GM18519 (cell line): ENCODE data around the gene NPHS2.
"Not testable (repeated sequence)": the region's sequence is repeated elsewhere in the genome, so short reads cannot be mapped to it uniquely, and the experiment has no call there.

Experiments used
- ATAC-seq: cut with Tn5 transposase; IDR thresholded peaks from one replicate; pipeline ENCODE4 v1.9.1; 2021; ENCODE audit warnings: mild to moderate bottlenecking, moderate library complexity; ENCODE audit not compliant: unreplicated experiment, low FRiP score

The NPHS2 gene

DNA sequence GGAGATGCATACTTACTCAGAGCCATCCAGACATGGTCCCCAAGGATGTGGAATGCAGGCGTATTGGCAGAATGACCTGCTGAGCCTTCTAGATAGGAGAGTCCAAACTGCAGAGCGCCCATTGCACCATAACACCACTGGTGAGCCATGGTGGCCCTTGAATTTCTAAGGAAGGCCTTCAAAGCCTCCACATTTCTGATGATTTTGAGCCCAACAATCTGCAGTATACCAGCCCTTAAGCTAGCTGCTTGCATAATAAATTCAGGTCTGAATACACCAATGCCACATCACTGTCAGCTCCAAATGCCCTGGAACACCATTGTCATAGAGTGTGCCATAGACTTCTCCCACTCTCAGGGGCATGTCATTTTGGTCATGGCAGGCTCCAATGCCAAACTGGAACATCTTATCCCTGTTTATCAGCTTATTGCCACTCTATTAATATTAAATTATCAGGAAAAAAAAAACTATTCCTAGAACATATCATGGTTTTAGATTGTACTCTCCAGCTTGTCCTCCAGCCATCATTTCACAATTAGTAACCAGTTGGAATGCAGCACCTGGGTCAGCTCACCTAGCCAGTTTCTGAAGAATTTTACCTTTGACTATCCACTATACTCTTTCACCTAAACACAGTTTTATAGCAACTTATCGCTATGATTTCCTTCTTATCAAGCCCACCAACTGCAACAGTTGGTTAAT is 26.9 kb downstream of the NPHS2 start:
- no peak for ATAC-seq

DNA sequence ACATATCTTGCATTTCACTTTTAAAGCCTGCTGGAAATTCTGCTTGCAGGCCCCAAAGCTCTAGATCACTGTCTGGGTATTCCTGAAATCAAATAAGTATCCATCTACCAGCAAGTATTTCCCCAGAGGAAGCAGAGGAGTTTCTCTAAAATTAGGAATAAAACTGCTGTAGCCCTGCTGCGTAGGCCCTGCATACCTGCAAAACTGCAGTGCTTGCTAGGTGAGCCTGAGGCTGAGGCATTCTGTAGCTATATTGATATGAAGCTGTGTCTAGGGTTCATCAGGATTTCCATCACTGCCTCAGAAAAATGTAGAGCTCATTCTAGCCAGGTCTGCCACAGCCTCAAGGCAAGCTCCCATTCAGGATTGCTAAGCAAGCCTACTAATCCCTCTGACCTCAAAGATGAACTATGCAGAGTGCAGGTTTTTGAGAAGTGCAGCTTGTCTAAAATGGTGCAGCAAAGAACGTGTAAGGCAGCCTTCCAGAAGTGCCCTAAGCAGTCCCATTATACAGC is 28.7 kb downstream of the NPHS2 start:
- ATAC-seq, result no peak

DNA sequence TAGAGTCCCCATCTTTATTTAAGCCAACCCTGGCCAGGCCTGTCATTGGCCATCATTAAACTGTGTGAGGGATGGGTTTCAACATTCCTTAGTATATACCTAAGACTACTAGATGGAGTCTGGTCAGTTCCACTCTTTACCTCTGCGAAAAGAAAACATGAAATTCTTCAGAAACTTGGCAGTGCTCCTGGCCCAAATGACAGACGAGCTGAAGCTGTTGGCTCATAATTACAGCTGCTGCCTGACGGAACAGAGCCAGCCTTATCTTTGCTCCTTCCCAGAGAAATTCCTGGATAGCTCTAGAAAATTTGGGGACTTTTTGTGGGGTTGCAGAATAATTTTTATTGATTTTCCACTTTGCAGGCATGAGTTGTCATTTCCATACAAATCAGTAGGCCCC is 30.4 kb downstream of the NPHS2 start:
- no peak for ATAC-seq

DNA sequence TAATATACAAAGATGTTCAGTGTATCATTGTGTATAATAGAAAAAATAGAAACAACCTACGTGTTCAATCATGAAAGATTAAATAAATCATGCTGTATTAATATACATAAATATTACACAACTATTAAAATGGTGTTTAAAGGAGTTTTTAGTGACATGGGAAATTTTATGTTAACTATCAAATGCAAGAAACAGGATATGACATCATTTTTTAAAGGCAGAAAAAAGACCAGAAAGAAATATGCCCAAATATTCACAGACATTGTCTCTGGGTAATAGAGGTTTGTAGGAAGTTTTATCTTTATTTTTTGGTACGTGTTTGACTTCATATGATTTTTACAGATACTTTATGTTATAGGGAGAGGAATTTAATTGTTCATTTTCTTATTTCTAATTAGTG is 34.0 kb downstream of the NPHS2 start:
- ATAC-seq, result no peak

DNA sequence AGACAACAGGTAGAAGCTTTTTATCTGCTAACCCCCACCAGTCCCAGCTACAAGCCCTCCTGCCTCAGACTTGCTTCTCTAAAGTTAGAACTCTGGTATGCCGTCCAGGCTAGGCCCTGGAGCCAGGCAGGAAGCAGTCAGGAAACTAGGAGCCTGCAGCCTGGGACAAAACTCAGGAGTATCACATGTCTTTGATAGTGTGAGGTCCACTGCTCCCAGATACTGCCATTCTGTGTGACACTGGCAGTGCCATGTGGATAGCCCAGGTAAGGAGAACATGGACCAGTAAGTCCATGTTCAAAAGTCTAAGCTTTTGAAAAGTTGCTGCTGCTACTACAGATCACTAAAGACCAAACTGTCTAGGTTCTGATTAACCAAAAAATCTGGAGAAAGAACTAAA is 45.4 kb downstream of the NPHS2 start:
- ATAC-seq, result no peak

DNA sequence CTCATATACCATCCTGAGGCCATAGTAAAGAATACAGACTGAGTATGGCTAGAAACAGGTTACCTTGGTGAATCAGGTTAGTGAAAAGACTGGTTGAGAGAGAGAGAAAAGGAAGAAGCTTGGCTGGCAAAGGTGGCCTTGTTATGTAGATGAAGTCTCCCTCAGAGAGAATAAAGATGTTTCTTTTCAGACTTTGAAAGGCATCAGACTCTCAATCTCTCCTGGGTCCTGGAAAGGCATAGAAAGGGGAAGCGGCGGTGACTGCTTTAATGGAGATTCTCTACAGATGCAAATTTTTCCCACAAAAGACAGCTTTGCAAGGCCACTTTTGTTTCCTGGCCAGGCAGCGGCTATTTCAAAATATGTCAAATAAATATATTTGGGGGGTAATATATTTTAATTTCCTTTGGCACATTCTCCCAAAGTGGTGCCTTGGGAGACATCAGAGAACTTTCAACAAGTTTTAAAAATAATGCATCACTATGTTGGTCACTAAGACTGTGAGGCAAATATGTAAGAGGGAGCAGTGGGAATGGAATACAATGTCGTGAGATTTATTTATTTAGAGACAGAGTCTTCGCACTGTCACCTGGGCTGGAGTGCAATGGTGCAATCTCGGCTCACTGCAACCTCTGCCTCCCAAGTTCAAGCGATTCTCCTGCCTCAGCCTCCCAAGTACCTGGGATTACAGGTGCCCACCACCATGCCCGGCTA is 46.1 kb downstream of the NPHS2 start:
- no peak for ATAC-seq

DNA sequence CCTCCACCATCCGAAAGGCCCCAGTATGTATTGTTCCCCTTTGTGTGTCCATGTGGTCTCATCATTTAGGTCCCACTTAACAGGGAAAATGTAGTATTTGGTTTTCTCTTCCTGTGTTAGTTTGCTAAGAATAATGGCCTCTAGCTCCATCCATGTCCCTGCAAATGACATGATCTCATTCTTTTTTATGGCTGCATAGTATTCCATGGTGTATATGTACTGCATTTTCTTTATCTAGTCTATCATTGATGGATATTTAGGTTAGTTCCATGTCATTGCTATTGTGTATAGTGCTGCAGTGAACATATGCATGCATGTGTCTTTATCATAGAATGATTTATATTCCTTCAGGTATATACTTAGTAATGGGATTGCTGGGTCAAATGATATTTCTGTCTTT is 57.2 kb downstream of the NPHS2 start:
- not testable (repeated sequence) for ATAC-seq

DNA sequence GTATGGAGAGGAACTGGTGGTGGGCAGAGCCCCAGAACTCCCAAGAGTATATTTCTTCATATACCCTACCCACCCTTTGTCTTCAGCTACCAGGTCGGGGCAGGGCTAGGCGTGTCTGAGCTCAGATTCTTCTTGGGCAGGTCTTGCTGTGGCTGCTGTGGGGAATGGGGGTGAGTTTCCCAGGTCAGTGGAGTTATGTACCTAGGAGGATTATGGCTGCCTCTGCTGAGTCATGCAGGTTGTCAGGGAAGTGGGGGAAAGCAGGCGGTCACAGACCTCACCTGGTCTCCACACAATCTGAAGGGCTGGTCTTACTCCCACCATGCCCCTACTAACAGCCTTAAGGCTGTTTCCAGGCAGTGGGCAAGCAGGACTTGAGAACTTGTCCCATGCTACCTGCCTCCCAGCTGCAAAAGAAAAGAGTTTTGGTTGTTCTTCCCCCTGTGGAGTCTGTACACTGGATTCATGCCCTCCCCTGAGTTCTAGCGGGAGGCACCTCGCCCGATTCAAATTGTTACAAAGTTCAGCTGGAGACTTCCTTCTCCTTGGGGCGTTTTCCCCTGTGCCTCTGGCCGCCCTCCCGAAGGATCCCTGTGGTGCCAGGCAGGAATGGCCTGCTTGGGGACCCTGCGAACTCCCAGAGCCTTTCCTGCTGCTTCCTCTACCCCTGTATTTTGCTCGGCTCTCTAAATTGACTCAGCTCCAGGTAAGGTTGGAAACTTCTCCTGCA is 58.6 kb downstream of the NPHS2 start:
- ATAC-seq, result no peak

DNA sequence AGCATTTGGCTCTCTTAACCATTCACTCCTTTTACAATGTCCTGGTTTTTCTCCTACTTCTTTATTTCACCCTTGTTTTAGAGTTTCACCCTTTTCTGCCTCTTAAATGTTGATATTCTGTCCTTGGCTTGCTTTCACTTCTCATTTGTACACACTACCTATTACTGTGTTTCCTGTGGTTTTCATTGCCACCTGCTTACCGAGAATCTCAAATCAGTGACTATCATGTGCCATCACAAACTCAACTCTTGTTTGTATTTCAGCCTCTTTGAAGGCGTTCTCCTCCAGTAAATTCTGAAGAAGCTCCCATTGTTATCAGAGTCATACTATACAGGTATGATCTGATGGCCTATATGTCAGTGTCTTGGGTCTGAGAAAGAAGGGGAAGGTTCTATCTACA is 65.7 kb downstream of the NPHS2 start:
- ATAC-seq, result peak; percentile 85

DNA sequence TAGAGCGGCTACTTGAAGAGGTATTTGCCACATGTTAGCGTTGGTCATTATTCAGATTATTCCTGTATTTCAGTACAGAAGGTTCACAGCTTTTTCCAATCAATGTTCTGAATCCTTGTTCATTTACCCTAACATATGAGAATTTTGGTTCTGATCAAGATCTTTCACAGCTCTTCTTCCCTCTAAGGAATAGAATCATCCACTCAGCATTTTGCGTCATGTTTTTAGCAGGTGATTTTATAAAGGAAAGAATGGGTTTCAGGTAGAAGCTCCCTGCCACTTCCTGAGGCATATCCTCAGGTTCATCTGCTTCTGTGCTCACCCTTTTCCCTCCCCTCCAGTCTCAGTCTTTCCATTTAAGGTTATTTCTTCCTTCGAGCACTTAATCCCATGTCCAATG is 66.4 kb downstream of the NPHS2 start:
- ATAC-seq, result no peak

DNA sequence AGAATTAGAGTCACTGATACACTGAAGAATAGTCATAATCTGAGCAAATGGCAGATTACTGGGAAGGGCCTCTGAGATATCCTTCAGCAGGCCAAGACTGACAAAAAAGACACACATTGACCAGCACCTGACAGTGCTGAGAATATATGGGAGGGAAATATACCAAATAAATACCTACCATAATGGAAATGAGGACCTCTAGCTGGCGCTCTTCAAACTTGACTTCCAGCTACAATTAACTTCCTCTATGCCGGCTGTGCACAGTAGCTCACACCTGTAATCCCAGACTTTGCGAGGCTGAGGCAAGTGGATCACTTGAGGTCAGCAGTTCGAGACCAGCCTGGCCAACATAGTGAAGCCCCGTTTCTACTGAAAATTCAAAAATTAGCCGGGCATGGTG is 69.5 kb downstream of the NPHS2 start:
- ATAC-seq, result no peak
